ENCODE data around the gene NFE2. TPM values are rescaled to one million over a fixed set of nuclear protein-coding genes. Genes with fewer than 3 reads are reported as not detected.
"Not testable (repeated sequence)": the region's sequence is repeated elsewhere in the genome, so short reads cannot be mapped to it uniquely, and the experiment has no call there.

Gene NFE2
- total and polyA plus RNA-seq, 3 experiments from 2014 or later = not detected

DNA sequence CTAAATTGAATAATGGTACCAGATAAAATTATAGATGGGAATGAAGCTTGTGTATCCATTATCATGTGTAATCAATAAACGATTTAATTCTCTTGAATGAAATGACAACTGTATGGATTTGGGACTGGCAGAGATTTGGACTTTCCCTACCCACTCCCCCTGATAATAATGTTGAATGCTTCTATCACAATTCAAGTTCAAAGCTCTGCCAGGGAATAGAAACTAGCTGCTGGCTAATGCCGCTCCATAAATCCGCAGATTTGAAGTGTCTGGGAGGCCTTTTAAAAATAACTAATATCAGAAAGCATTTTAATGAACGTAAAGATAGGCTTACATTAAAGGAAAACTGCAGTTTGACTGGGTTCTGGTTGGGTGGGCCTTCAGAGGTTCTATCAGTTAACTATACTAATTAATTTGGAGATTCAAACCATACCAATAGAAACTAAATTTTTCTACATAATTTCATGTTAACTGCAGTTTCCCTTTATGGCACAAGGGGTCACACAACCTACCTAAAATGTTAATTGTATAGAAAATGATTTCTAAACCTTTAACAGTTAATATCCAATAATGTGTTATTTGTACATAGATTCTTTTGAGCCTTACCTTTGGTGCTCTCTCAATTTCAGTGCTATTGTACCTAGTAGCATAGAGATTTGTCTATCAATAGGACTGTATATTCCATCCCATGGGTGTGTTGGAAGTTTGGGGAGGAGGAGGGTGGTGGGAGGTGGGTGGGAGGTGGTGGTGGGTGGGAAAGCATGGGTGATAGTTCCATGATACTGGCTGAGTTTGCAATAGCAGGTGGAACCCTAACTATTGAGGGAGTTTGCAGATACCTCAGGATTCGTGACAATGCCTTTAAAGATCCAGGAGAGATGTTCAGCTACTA is 15.4 kb downstream of the NFE2 start:
- Mint-ChIP-seq H3K27me3 (no peaks in the 10 kb centered on the region), H3K9me3 (no peaks in the 10 kb centered on the region), H3K27ac (peak overlapping the region in 7 of 8 donors; percentile 45 to 86 (median 68)), H3K4me1 (peaks cover 0 to 51% (median 0%) of the 10 kb centered on the region in 3 donors), H3K36me3 (peaks cover 6 to 36% (median 21%) of the 10 kb centered on the region in 3 donors), H3K4me3 (peak overlapping the region; percentile 12 to 76 (median 43))
- no peak for DNase-seq
- H3K4me1 ChIP-seq (ENCODE audit: insufficient read depth, low read length) = peaks cover 45% of the 10 kb centered on the region
- peaks cover 69% of the 10 kb centered on the region for H3K36me3 ChIP-seq (ENCODE audit: insufficient read depth, low read length)
- CTCF ChIA-PET = interaction anchor here (1.5 to 2.4 kb wide), 5 partner anchors 9 to 114 kb away, joined by 4 to 7 read pairs (median 5); no protein-coding TSS in a partner anchor
- H3K4me3 ChIP-seq (ENCODE audit: low read length) = no peak overlapping the region
- no peaks in the 10 kb centered on the region for H3K27me3 ChIP-seq (ENCODE audit: insufficient read depth, low read length, poor library complexity, severe bottlenecking)
- H3K27ac ChIP-seq (ENCODE audit: low read depth, low read length) = no peak overlapping the region
- POLR2A ChIA-PET = interaction anchor here (0.6 to 1.9 kb wide), 2 partner anchors 31 to 74 kb away, joined by 5 to 8 read pairs; no protein-coding TSS in a partner anchor
- no peaks in the 10 kb centered on the region for H3K9me3 ChIP-seq (ENCODE audit: low read length)

DNA sequence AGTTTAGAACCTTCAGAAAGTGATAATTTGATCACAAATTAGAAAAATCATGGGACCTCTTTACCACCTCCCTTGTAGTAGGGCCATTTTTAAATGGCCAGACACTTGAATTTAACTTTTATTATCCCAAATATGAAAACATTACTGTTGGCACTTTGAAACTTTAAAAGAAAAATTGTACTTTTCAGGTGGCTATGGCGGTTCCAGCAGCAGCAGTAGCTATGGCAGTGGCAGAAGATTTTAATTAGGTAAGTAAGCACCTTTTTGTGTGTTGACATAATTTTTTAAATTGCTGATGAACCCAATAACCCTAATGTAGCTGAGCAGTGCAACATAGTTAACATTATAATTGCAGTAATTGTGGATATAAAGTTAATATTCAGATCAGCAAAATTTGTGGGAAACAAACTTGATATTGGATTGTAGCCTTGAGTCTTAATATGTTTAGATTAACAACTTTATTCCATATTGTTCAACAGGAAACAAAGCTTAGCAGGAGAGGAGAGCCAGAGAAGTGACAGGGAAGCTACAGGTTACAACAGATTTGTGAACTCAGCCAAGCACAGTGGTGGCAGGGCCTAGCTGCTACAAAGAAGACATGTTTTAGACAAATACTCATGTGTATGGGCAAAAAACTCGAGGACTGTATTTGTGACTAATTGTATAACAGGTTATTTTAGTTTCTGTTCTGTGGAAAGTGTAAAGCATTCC is 16.6 kb downstream of the NFE2 start:
- peaks cover 45% of the 10 kb centered on the region for H3K4me1 ChIP-seq (ENCODE audit: insufficient read depth, low read length)

DNA sequence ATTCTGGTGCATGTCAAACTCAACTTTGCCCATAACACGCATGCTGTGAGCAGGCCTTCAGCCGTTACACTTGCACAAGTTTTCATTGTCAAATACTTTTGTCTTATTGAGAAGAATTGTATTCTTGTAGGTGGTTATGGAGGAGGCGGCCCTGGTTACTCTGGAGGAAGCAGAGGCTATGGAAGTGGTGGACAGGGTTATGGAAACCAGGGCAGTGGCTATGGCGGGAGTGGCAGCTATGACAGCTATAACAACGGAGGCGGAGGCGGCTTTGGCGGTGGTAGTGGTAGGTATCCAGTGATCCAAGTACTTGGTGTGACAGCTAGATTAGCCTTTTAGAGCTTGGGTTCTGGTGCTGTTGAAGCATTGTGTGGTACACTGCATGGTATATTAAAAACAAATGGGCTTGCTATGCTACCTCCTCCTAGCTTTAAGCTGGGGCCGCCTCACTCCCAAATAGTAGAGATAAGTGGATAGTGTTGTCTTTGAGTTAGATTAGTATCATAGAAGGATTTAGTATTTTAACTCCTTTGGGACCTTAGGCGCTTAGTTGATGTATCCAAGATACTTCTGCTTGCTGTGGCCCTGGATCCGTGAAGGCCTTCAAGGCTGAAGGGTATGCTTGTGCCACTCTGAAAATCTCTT is 17.7 kb downstream of the NFE2 start:
- Mint-ChIP-seq H3K4me3 (peak overlapping the region in 1 of 7 donors; percentile 74), H3K4me1 (peaks cover 0 to 51% (median 0%) of the 10 kb centered on the region in 3 donors), H3K9me3 (no peaks in the 10 kb centered on the region), H3K27me3 (no peaks in the 10 kb centered on the region), H3K27ac (peak overlapping the region in 2 of 8 donors; percentile 81 to 89), H3K36me3 (peaks cover 0 to 34% (median 21%) of the 10 kb centered on the region in 3 donors)
- H3K4me1 ChIP-seq (ENCODE audit: insufficient read depth, low read length) = peaks cover 56% of the 10 kb centered on the region
- POLR2A ChIA-PET = interaction anchor here (0.6 to 1.9 kb wide), 3 partner anchors 9 to 76 kb away, joined by 3 to 6 read pairs (median 5); no protein-coding TSS in a partner anchor
- H3K4me3 ChIP-seq (ENCODE audit: low read length) = peak overlapping the region; percentile 24
- no peaks in the 10 kb centered on the region for H3K9me3 ChIP-seq (ENCODE audit: low read length)
- no peak for DNase-seq
- CTCF ChIA-PET = interaction anchor here (1.8 to 2.4 kb wide), 2 partner anchors 11 to 86 kb away, joined by 4 to 7 read pairs; no protein-coding TSS in a partner anchor
- peaks cover 65% of the 10 kb centered on the region for H3K36me3 ChIP-seq (ENCODE audit: insufficient read depth, low read length)
- H3K27ac ChIP-seq (ENCODE audit: low read depth, low read length) = peak overlapping the region; percentile 32
- H3K27me3 ChIP-seq (ENCODE audit: insufficient read depth, low read length, poor library complexity, severe bottlenecking) = no peaks in the 10 kb centered on the region

More for the DNA sequence above, 16.6 kb downstream of the NFE2 start:
- ChIA-PET POLR2A (interaction anchor here (0.6 to 1.9 kb wide), 2 partner anchors 17 to 75 kb away, joined by 5 to 6 read pairs; no protein-coding TSS in a partner anchor), CTCF (interaction anchor here (0.8 to 2.4 kb wide), 6 partner anchors 10 to 95 kb away, joined by 3 to 7 read pairs (median 4); partner anchors contain the start of gene COPZ1)
- peak overlapping the region in 6 of 8 donors; percentile 11 to 75 (median 68) for H3K27ac Mint-ChIP-seq
- H3K9me3 ChIP-seq (ENCODE audit: low read length); H3K27me3 Mint-ChIP-seq; H3K27me3 ChIP-seq (ENCODE audit: insufficient read depth, low read length, poor library complexity, severe bottlenecking); DNase-seq; H3K9me3 Mint-ChIP-seq: not testable (repeated sequence)
- H3K4me3 ChIP-seq (ENCODE audit: low read length) = peak overlapping the region; percentile 21
- H3K36me3 Mint-ChIP-seq = peaks cover 4 to 36% (median 21%) of the 10 kb centered on the region in 3 donors
- H3K36me3 ChIP-seq (ENCODE audit: insufficient read depth, low read length) = peaks cover 69% of the 10 kb centered on the region
- H3K27ac ChIP-seq (ENCODE audit: low read depth, low read length) = peak overlapping the region; percentile 32
- H3K4me3 Mint-ChIP-seq = peak overlapping the region in 3 of 7 donors; percentile 37 to 75 (median 64)
- peaks cover 0 to 51% (median 0%) of the 10 kb centered on the region in 3 donors for H3K4me1 Mint-ChIP-seq

DNA sequence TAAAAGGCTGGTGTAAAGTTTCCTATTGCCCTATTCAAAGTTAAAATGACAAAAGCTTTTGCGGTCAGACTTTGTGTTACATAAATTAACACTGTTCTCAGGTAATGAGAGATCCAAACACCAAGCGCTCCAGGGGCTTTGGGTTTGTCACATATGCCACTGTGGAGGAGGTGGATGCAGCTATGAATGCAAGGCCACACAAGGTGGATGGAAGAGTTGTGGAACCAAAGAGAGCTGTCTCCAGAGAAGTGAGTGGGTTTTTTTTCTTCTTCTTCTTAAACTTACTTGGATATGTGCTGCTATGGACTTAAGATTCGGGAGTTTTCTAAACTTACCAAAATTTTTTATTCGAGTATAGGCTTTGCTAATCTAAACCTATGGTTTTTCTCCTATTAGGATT is 19.1 kb downstream of the NFE2 start:
- H3K9me3 ChIP-seq (ENCODE audit: low read length); H3K27me3 ChIP-seq (ENCODE audit: insufficient read depth, low read length, poor library complexity, severe bottlenecking); DNase-seq; H3K4me3 Mint-ChIP-seq; H3K9me3 Mint-ChIP-seq; H3K27me3 Mint-ChIP-seq: not testable (repeated sequence)
- peaks cover 53% of the 10 kb centered on the region for H3K36me3 ChIP-seq (ENCODE audit: insufficient read depth, low read length)
- CTCF ChIA-PET = interaction anchor here (0.7 to 2.9 kb wide), 4 partner anchors 8 to 43 kb away, joined by 3 to 9 read pairs (median 4); partner anchors contain the start of gene COPZ1
- POLR2A ChIA-PET = interaction anchor here (0.6 to 2.5 kb wide), 8 partner anchors 43 to 658 kb away, joined by 3 to 29 read pairs (median 3); partner anchors contain the start of genes CALCOCO1 and COPZ1
- peak overlapping the region; percentile 92 for H3K27ac ChIP-seq (ENCODE audit: low read depth, low read length)
- peaks cover 63% of the 10 kb centered on the region for H3K4me1 ChIP-seq (ENCODE audit: insufficient read depth, low read length)
- Mint-ChIP-seq H3K36me3 (peaks cover 0 to 32% (median 21%) of the 10 kb centered on the region in 3 donors), H3K4me1 (peaks cover 2 to 52% (median 2%) of the 10 kb centered on the region in 3 donors), H3K27ac (peak overlapping the region in 1 of 8 donors; percentile 21)
- H3K4me3 ChIP-seq (ENCODE audit: low read length) = peak overlapping the region; percentile 92

DNA sequence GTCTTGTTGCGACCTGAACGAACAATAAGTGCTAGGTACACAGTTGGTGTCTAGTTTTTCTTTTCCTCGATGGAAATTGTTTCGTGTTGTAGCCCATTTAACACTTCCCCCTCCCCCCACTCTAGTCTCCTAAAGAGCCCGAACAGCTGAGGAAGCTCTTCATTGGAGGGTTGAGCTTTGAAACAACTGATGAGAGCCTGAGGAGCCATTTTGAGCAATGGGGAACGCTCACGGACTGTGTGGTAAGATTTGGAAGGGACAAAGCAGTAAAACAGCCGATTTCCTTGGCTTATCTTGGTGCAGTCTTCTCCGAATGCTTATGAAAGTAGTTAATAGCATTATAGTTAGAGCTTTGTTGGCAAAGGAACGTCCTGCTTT is 19.6 kb downstream of the NFE2 start:
- H3K27me3 ChIP-seq (ENCODE audit: insufficient read depth, low read length, poor library complexity, severe bottlenecking); DNase-seq; H3K9me3 Mint-ChIP-seq; H3K4me3 Mint-ChIP-seq; H3K27me3 Mint-ChIP-seq; H3K9me3 ChIP-seq (ENCODE audit: low read length); H3K27ac Mint-ChIP-seq: not testable (repeated sequence)
- Mint-ChIP-seq H3K4me1 (peaks cover 6 to 52% (median 7%) of the 10 kb centered on the region in 3 donors), H3K36me3 (peaks cover 0 to 32% (median 21%) of the 10 kb centered on the region in 3 donors)
- CTCF ChIA-PET = interaction anchor here (0.7 to 2.9 kb wide), 4 partner anchors 8 to 43 kb away, joined by 3 to 9 read pairs (median 4); partner anchors contain the start of gene COPZ1
- peak overlapping the region; percentile 92 for H3K27ac ChIP-seq (ENCODE audit: low read depth, low read length)
- H3K36me3 ChIP-seq (ENCODE audit: insufficient read depth, low read length) = peaks cover 49% of the 10 kb centered on the region
- peaks cover 67% of the 10 kb centered on the region for H3K4me1 ChIP-seq (ENCODE audit: insufficient read depth, low read length)
- H3K4me3 ChIP-seq (ENCODE audit: low read length) = peak overlapping the region; percentile 92
- POLR2A ChIA-PET = interaction anchor here (0.6 to 2.5 kb wide), 9 partner anchors 17 to 658 kb away, joined by 3 to 29 read pairs (median 3); partner anchors contain the start of genes CALCOCO1 and COPZ1

DNA sequence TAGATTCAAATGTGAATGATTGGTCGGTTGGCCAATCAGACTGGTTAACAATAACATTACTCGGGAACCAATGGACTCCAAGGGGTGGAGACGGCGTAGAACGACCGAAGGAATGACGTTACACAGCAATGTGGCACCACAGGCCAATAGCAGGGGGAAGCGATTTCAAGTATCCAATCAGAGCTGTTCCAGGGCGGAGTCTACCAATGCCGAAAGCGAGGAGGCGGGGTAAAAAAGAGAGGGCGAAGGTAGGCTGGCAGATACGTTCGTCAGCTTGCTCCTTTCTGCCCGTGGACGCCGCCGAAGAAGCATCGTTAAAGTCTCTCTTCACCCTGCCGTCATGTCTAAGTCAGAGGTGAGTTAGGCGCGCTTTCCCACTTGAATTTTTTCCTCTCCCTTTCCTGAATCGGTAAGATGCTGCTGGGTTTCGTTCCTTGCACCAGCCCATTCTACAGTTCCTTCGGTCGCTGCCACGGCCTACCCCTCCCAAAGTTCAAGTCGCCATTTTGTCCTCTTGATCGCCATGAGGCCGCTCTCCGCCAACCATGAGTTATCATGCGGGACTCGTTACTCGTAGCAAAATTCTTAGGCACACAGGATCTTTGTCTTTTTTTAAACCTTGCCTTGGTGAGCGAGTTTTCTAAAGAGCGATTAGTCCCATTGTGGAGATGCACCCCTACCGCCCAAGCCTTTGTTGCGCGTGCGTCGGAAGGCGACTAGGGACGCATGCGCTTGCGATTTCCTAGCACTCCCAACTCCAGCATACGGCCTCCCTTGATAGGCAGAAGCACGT is 20.2 kb downstream of the NFE2 start, which contains the start of gene HNRNPA1:
Gene HNRNPA1, plus strand, starts transcription at position 259 of the 793 bp plus-strand sequence. Its CDS starts 82 bp downstream, at position 341.
- Mint-ChIP-seq H3K9me3 (no peaks in the 10 kb centered on the region), H3K4me3 (no peak within 1 kb of the TSS), H3K27ac (peak within 1 kb of the TSS in 1 of 8 donors; percentile 21), H3K36me3 (peaks cover 1 to 29% (median 21%) of the 10 kb centered on the region in 3 donors), H3K4me1 (peaks cover 11 to 51% (median 12%) of the 10 kb centered on the region in 3 donors), H3K27me3 (no peaks in the 10 kb centered on the region)
- no peaks in the 10 kb centered on the region for H3K9me3 ChIP-seq (ENCODE audit: low read length)
- ChIA-PET CTCF (interaction anchor here (0.8 to 3.1 kb wide), 10 partner anchors 11 to 119 kb away, joined by 3 to 15 read pairs (median 5); partner anchors contain the start of gene COPZ1), POLR2A (interaction anchor here (0.6 to 2.5 kb wide), 20 partner anchors 13 to 780 kb away, joined by 3 to 29 read pairs (median 4); partner anchors contain the start of genes COPZ1 and NCKAP1L)
- H3K4me1 ChIP-seq (ENCODE audit: insufficient read depth, low read length) = peaks cover 67% of the 10 kb centered on the region
- H3K4me3 ChIP-seq (ENCODE audit: low read length) = peak within 1 kb of the TSS; percentile 92
- H3K36me3 ChIP-seq (ENCODE audit: insufficient read depth, low read length) = peaks cover 43% of the 10 kb centered on the region
- peak; percentile 86 to 99 (median 97) for DNase-seq
- peak within 1 kb of the TSS; percentile 92 for H3K27ac ChIP-seq (ENCODE audit: low read depth, low read length)
- H3K27me3 ChIP-seq (ENCODE audit: insufficient read depth, low read length, poor library complexity, severe bottlenecking) = no peaks in the 10 kb centered on the region

All from CD8-positive, alpha-beta memory T cell (primary cell).